Peyer's patch (tissue), 4 donors: ENCODE results near the gene HS2ST1. TPM values are rescaled to one million over a fixed set of nuclear protein-coding genes. Genes with fewer than 3 reads are reported as not detected.

Experiments
- DNase-seq, 3 donors: peaks; one replicate each; pipeline ENCODE4 v3.0.0-alpha.2; 2017 to 2019
- H3K27ac ChIP-seq, 4 donors: fragments of 200-600 bp; sonication (generic); one replicate each; pipeline ENCODE4 v1.5.1; 2016 to 2019
- H3K27me3 ChIP-seq, 2 donors: fragments of 200-600 bp; sonication (generic); one replicate each; pipeline ENCODE4 v1.5.1; 2019
- H3K36me3 ChIP-seq, 3 donors: fragments of 200-600 bp; sonication (generic); one replicate each; pipeline ENCODE4 v1.5.1; 2016 to 2019
- H3K4me1 ChIP-seq, 4 donors: fragments of 200-600 bp; sonication (generic); one replicate each; pipeline ENCODE4 v1.5.1; 2016 to 2019
- H3K4me3 ChIP-seq, 4 donors: fragments of 200-600 bp; sonication (generic); 1 replicate in 3 of 4; 2 replicates in 1 of 4; pipeline ENCODE4 v1.5.1; 2016 to 2019; ENCODE audit warnings: mild to moderate bottlenecking in 1 of 4
- H3K9me3 ChIP-seq, 4 donors: fragments of 200-600 bp; sonication (generic); one replicate each; pipeline ENCODE4 v1.5.1; 2016 to 2019; ENCODE audit warnings: mild to moderate bottlenecking in 1 of 4
- CTCF ChIP-seq, 6 experiments: fragments of 450-650 bp in 4 of 6; fragments of 200-600 bp in 2 of 6; sonication (generic) in 1 of 6; IDR thresholded peaks; one replicate each; pipeline ENCODE4 v1.5.1; 2017 to 2019; ENCODE audit warnings: antibody characterized with exemption in 6 of 6, mild to moderate bottlenecking in 3 of 6, moderate library complexity in 1 of 6
- POLR2A ChIP-seq, 2 donors: fragments of 450-650 bp; IDR thresholded peaks; one replicate each; pipeline ENCODE4 v1.5.1; 2017; ENCODE audit warnings: antibody characterized with exemption in 2 of 2, mild to moderate bottlenecking in 2 of 2, moderate library complexity in 2 of 2
- total RNA-seq, 4 donors: library from RNA; depleted of rRNA; stranded (reverse); fragments of >200 nt; gene quantifications; one replicate each; pipeline ENCODE4 v1.1.0, GENCODE V29; 2016

The HS2ST1 gene
- total RNA-seq, 4 donors from 2014 or later: 9.1 to 14.9 (median 10.3) TPM

DNA sequence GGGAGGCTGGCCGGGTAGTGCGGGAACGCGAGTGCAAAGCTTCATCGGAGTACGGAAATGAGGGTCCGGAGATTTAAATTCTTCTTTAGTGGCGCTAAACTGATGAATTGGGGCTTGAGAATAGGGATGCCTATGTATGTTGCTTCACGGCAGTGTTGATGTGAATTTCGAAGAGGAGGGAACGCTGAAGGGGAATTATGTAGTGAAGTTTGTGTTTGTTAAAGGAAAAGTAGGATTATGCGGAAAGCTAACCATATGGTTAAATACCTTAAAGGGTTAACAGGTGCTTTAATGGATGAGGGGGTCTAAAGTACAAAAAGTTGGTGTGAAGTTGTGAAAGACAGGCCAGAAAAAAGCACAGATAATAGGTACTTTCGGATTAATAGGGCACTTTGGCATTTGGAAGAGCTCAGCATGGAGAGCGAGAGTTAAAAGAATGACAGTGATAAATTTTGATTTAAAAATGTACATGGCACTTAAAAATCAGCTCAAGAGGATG is 1.4 kb downstream of the HS2ST1 start:
- DNase-seq: no peak
- Histone ChIP-seq H3K27me3 (no peaks in the 10 kb centered on the region), H3K4me1 (peaks cover 0 to 30% (median 9%) of the 10 kb centered on the region in 4 donors), H3K36me3 (no peaks in the 10 kb centered on the region), H3K4me3 (peak overlapping the region; percentile 76 to 96 (median 81)), H3K27ac (peak overlapping the region; percentile 86 to 93 (median 88)), H3K9me3 (no peaks in the 10 kb centered on the region)
- TF ChIP-seq CTCF (IDR thresholded peaks at IDR 0.05): no peak
- no peak for TF ChIP-seq POLR2A (IDR thresholded peaks at IDR 0.05)

DNA sequence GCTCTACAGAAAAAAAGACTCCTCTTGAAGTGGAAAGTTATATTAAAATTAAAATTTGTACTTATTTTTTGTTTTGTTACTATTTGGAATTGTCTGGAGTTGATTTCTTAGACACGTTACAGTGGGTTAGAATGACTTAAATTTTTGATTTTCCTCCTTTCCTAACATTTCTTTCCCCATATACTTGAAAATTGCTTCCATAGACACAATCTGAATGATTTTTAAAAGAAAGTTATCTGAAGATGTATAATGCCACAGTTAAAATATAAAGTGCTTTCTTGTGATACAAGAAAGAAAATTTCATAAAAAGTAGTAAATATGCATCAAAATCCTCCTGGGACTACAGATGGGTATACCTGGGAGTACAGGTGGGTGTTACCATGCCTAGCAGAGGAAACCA is 2.3 kb downstream of the HS2ST1 start:
- no peaks in the 10 kb centered on the region for H3K27me3 ChIP-seq
- H3K4me1 ChIP-seq: peaks cover 0 to 28% (median 7%) of the 10 kb centered on the region in 4 donors
- DNase-seq: no peak
- no peak overlapping the region for H3K4me3 ChIP-seq
- H3K27ac ChIP-seq: no peak overlapping the region
- no peak for TF ChIP-seq CTCF (IDR thresholded peaks at IDR 0.05)
- TF ChIP-seq POLR2A (IDR thresholded peaks at IDR 0.05): no peak
- H3K9me3 ChIP-seq: no peaks in the 10 kb centered on the region
- no peaks in the 10 kb centered on the region for H3K36me3 ChIP-seq

- DNase-seq: no peak
- no peak overlapping the region for H3K27ac ChIP-seq
- H3K9me3 ChIP-seq: peaks cover 0 to 6% (median 2%) of the 10 kb centered on the region in 4 donors
These were observed 8.0 kb downstream of the HS2ST1 start for GRCh38 chr1:86922445-86922844.

GRCh38 chr1:86924324-86924960 is 10.0 kb downstream of the HS2ST1 start:
- no peak overlapping the region for H3K4me3 ChIP-seq
- H3K4me1 ChIP-seq: peaks cover 0 to 6% (median 0%) of the 10 kb centered on the region in 4 donors
- no peak for DNase-seq
- H3K27ac ChIP-seq: no peak overlapping the region
- no peaks in the 10 kb centered on the region for H3K27me3 ChIP-seq
- peaks cover 0 to 6% (median 2%) of the 10 kb centered on the region in 4 donors for H3K9me3 ChIP-seq
- no peaks in the 10 kb centered on the region for H3K36me3 ChIP-seq
- TF ChIP-seq POLR2A (IDR thresholded peaks at IDR 0.05): no peak
- TF ChIP-seq CTCF (IDR thresholded peaks at IDR 0.05): no peak

More at GRCh38 chr1:86922445-86922844, 8.0 kb downstream of the HS2ST1 start:
- Histone ChIP-seq H3K27me3 (no peaks in the 10 kb centered on the region), H3K4me1 (no peaks in the 10 kb centered on the region), H3K36me3 (no peaks in the 10 kb centered on the region), H3K4me3 (no peak overlapping the region)
- no peak for TF ChIP-seq POLR2A (IDR thresholded peaks at IDR 0.05)
- no peak for TF ChIP-seq CTCF (IDR thresholded peaks at IDR 0.05)

GRCh38 chr1:86925742-86926141 is 11.3 kb downstream of the HS2ST1 start:
- Histone ChIP-seq H3K27me3 (no peaks in the 10 kb centered on the region), H3K4me1 (peaks cover 0 to 6% (median 0%) of the 10 kb centered on the region in 4 donors), H3K36me3 (no peaks in the 10 kb centered on the region), H3K27ac (no peak overlapping the region), H3K4me3 (no peak overlapping the region), H3K9me3 (peaks cover 0 to 6% (median 2%) of the 10 kb centered on the region in 4 donors)
- DNase-seq: no peak
- TF ChIP-seq CTCF (IDR thresholded peaks at IDR 0.05): no peak
- TF ChIP-seq POLR2A (IDR thresholded peaks at IDR 0.05): no peak
